Suprapubic skin (tissue), 4 donors: ENCODE data around the gene STIM2.

Experiments
- CTCF ChIP-seq, 2 donors: fragments of 200-600 bp in 1 of 2; fragments of 450-650 bp in 1 of 2; sonication (generic) in 1 of 2; IDR thresholded peaks; one replicate each; pipeline ENCODE4 v1.5.1; 2016 to 2019; ENCODE audit warnings: antibody characterized with exemption in 2 of 2, mild to moderate bottlenecking in 1 of 2, moderate library complexity in 1 of 2
- POLR2A ChIP-seq, 2 donors: fragments of 450-650 bp; IDR thresholded peaks; one replicate each; pipeline ENCODE4 v1.6.1; 2017; ENCODE audit warnings: antibody characterized with exemption in 2 of 2, mild to moderate bottlenecking in 2 of 2, moderate library complexity in 2 of 2
- POLR2AphosphoS5 ChIP-seq, 3 donors: sonication (generic); formaldehyde crosslinking; IDR thresholded peaks; one replicate each; pipeline ENCODE4 v1.6.1; 2017; ENCODE audit warnings: antibody characterized with exemption in 3 of 3

GRCh38 chr4:26911254-26911653 lies 50.6 kb downstream of the STIM2 start:
- no peak for TF ChIP-seq CTCF (IDR thresholded peaks at IDR 0.05)
- no peak for TF ChIP-seq POLR2A (IDR thresholded peaks at IDR 0.05)
- TF ChIP-seq POLR2AphosphoS5 (IDR thresholded peaks at IDR 0.05) = no peak
